Neural cell (in vitro differentiated cells): ENCODE data around the gene ATP6V0A4. TPM values are rescaled to one million over a fixed set of nuclear protein-coding genes. Genes with fewer than 3 reads are reported as not detected.

ENCODE experiments used
- H2AFZ ChIP-seq: fragments of 200-600, 300-800 bp; sonication (generic), shearing (Covaris generic); 2 replicates; pipeline ENCODE4 v1.6.0; 2014; ENCODE audit warnings: low read depth, mild to moderate bottlenecking, antibody characterized with exemption, low read length, moderate library complexity
- H3F3A ChIP-seq: fragments of 200-600 bp; shearing (Covaris generic); 2 replicates; pipeline ENCODE4 v1.6.1; 2016; ENCODE audit warnings: mild to moderate bottlenecking, moderate library complexity, mixed read lengths, antibody characterized with exemption, low read length; ENCODE audit not compliant: insufficient read depth, poor library complexity, severe bottlenecking
- H3K27ac ChIP-seq: fragments of 200-600, 300-800 bp; sonication (generic), shearing (Covaris generic); 2 replicates; pipeline ENCODE4 v1.5.1; 2014; ENCODE audit warnings: mild to moderate bottlenecking, low read length, moderate library complexity
- H3K27me3 ChIP-seq: fragments of 300-800, 200-600 bp; sonication (generic), shearing (Covaris generic); 2 replicates; pipeline ENCODE4 v1.6.0; 2014; ENCODE audit warnings: mild to moderate bottlenecking, low read depth, low read length, moderate library complexity; ENCODE audit not compliant: insufficient read depth
- H3K36me3 ChIP-seq: fragments of 300-800, 200-600 bp; sonication (generic), shearing (Covaris generic); 2 replicates; pipeline ENCODE4 v1.5.1; 2014; ENCODE audit warnings: mild to moderate bottlenecking, antibody characterized with exemption, low read length, moderate library complexity; ENCODE audit not compliant: insufficient read depth
- H3K4me2 ChIP-seq: fragments of 300-800, 200-600 bp; sonication (generic), shearing (Covaris generic); 2 replicates; pipeline ENCODE4 v1.6.0; 2014; ENCODE audit warnings: mild to moderate bottlenecking, low read length
- H3K4me3 ChIP-seq: fragments of 300-800, 200-600 bp; sonication (generic), shearing (Covaris generic); 2 replicates; pipeline ENCODE4 v1.5.1; 2014; ENCODE audit warnings: mild to moderate bottlenecking, low read length, moderate library complexity
- H3K79me2 ChIP-seq: fragments of 200-600 bp; shearing (Covaris generic); replicated peaks from 2 replicates; pipeline ENCODE4 v1.6.0; 2014; ENCODE audit warnings: mild to moderate bottlenecking, low read length, moderate library complexity; ENCODE audit not compliant: insufficient read depth
- H3K9ac ChIP-seq: fragments of 300-800, 200-600 bp; sonication (generic), shearing (Covaris generic); 2 replicates; pipeline ENCODE4 v1.6.1; 2016; ENCODE audit warnings: mild to moderate bottlenecking, low read length, mixed read lengths
- H3K9me2 ChIP-seq: fragments of 200-600 bp; shearing (Covaris generic); 2 replicates; pipeline ENCODE4 v1.6.1; 2016; ENCODE audit warnings: mild to moderate bottlenecking, low read length, mixed read lengths; ENCODE audit not compliant: insufficient read depth
- H3K9me3 ChIP-seq: fragments of 200-600, 300-800 bp; sonication (generic), shearing (Covaris generic); 2 replicates; pipeline ENCODE4 v1.6.1; 2016; ENCODE audit warnings: mild to moderate bottlenecking, mixed run types, low read length, moderate library complexity, mixed read lengths
- H4K20me1 ChIP-seq: fragments of 200-600 bp; shearing (Covaris generic); 2 replicates; pipeline ENCODE4 v1.6.1; 2016; ENCODE audit warnings: mild to moderate bottlenecking, mixed run types; ENCODE audit not compliant: insufficient read depth
- EP300 ChIP-seq: fragments of 450-650 bp; conservative IDR thresholded peaks from 2 replicates; pipeline ENCODE4 v1.6.1; 2014; ENCODE audit warnings: antibody characterized with exemption, mild to moderate bottlenecking, moderate library complexity; ENCODE audit not compliant: poor library complexity, severe bottlenecking
- EZH2 ChIP-seq: fragments of 200-600, 300-800 bp; shearing (Covaris generic), sonication (generic); IDR thresholded peaks from 2 replicates; pipeline ENCODE4 v1.6.1; 2014; ENCODE audit warnings: antibody characterized with exemption, low read length, borderline replicate concordance, mild to moderate bottlenecking; ENCODE audit not compliant: insufficient read depth, poor library complexity, severe bottlenecking
- MXI1 ChIP-seq: fragments of 450-650 bp; conservative IDR thresholded peaks from 2 replicates; pipeline ENCODE4 v1.6.1; 2014; ENCODE audit warnings: antibody characterized with exemption, mild to moderate bottlenecking; ENCODE audit not compliant: poor library complexity, severe bottlenecking
- POLR2AphosphoS5 ChIP-seq: IDR thresholded peaks from 2 replicates; pipeline ENCODE4 v1.6.1; 2012
- RAD21 ChIP-seq: fragments of 450-650 bp; conservative IDR thresholded peaks from 2 replicates; pipeline ENCODE4 v1.6.1; 2014; ENCODE audit warnings: antibody characterized with exemption, mild to moderate bottlenecking, moderate library complexity
- SMC3 ChIP-seq: fragments of 450-650 bp; conservative IDR thresholded peaks from 2 replicates; pipeline ENCODE4 v1.6.1; 2014; ENCODE audit warnings: antibody characterized with exemption, mild to moderate bottlenecking, moderate library complexity; ENCODE audit not compliant: poor library complexity
- TAF1 ChIP-seq: IDR thresholded peaks from 2 replicates; pipeline ENCODE4 v1.6.1; 2012; ENCODE audit warnings: low read depth
- polyA plus RNA-seq: library from polyadenylated mRNA; depleted of rRNA; stranded (reverse); fragments of >200 nt; gene quantifications from 2 replicates; pipeline ENCODE4 v1.2.3, GENCODE V29; 2014
- TF ChIP-seq, protein P1 (sequence below): fragments of 450-650 bp; IDR thresholded peaks from 2 replicates; pipeline ENCODE4 v1.5.1; 2014; ENCODE audit warnings: antibody characterized with exemption, mild to moderate bottlenecking, moderate library complexity; ENCODE audit not compliant: poor library complexity, severe bottlenecking
- TF ChIP-seq, protein P2 (sequence below): IDR thresholded peaks from 2 replicates; pipeline ENCODE4 v1.6.1; 2012; ENCODE audit warnings: borderline replicate concordance

The ATP6V0A4 gene
- polyA plus RNA-seq, 1 donor from 2014 or later: 0.81 TPM

DNA sequence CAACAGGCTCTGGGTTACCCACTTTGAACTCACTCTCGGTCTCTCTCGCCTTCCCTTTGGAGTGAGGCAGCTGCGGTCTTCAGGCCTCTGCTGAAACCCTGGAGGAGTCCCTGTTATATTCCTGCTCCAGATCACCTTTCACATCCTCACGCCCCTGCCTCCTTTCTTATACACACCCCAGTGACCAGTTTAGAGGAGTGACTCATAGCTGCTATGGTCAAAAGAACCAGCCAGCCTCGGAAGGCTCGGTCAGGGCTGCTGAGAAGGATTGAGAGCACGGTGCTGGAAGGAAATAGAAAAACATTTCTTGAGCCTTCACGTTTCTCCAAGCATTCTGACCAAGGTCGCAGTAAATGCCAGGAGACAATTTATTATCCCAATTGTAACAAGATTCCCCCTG lies 68.6 kb downstream of the ATP6V0A4 start:
- no peak overlapping the region for H3K4me3 ChIP-seq
- no peak overlapping the region for H3K27ac ChIP-seq
- H4K20me1 ChIP-seq: no peaks in the 10 kb centered on the region
- no peak overlapping the region for H3K9ac ChIP-seq
- H3F3A ChIP-seq: no peaks in the 10 kb centered on the region
- H3K9me3 ChIP-seq: no peaks in the 10 kb centered on the region
- no peaks in the 10 kb centered on the region for H3K27me3 ChIP-seq
- no peaks in the 10 kb centered on the region for H3K36me3 ChIP-seq
- TF ChIP-seq POLR2AphosphoS5 (no peak), TAF1 (no peak)
- TF ChIP-seq, protein P1, sequence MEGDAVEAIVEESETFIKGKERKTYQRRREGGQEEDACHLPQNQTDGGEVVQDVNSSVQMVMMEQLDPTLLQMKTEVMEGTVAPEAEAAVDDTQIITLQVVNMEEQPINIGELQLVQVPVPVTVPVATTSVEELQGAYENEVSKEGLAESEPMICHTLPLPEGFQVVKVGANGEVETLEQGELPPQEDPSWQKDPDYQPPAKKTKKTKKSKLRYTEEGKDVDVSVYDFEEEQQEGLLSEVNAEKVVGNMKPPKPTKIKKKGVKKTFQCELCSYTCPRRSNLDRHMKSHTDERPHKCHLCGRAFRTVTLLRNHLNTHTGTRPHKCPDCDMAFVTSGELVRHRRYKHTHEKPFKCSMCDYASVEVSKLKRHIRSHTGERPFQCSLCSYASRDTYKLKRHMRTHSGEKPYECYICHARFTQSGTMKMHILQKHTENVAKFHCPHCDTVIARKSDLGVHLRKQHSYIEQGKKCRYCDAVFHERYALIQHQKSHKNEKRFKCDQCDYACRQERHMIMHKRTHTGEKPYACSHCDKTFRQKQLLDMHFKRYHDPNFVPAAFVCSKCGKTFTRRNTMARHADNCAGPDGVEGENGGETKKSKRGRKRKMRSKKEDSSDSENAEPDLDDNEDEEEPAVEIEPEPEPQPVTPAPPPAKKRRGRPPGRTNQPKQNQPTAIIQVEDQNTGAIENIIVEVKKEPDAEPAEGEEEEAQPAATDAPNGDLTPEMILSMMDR: no peak
- H2AFZ ChIP-seq: no peak overlapping the region
- no peak overlapping the region for H3K4me2 ChIP-seq
- no peaks in the 10 kb centered on the region for H3K79me2 ChIP-seq
- H3K9me2 ChIP-seq: no peaks in the 10 kb centered on the region

- Histone ChIP-seq H3K9me2 (no peaks in the 10 kb centered on the region), H3K9ac (no peak overlapping the region), H3K4me3 (no peak overlapping the region), H3K79me2 (no peaks in the 10 kb centered on the region), H3K9me3 (no peaks in the 10 kb centered on the region), H3K27me3 (no peaks in the 10 kb centered on the region), H3K4me2 (no peak overlapping the region), H3K36me3 (no peaks in the 10 kb centered on the region), H3F3A (no peaks in the 10 kb centered on the region), H2AFZ (no peak overlapping the region), H4K20me1 (no peaks in the 10 kb centered on the region), H3K27ac (no peak overlapping the region)
- TF ChIP-seq POLR2AphosphoS5 (no peak), EZH2 (no peak), EP300 (no peak), RAD21 (no peak), MXI1 (no peak), SMC3 (no peak), TAF1 (no peak)
- TF ChIP-seq, protein P2, sequence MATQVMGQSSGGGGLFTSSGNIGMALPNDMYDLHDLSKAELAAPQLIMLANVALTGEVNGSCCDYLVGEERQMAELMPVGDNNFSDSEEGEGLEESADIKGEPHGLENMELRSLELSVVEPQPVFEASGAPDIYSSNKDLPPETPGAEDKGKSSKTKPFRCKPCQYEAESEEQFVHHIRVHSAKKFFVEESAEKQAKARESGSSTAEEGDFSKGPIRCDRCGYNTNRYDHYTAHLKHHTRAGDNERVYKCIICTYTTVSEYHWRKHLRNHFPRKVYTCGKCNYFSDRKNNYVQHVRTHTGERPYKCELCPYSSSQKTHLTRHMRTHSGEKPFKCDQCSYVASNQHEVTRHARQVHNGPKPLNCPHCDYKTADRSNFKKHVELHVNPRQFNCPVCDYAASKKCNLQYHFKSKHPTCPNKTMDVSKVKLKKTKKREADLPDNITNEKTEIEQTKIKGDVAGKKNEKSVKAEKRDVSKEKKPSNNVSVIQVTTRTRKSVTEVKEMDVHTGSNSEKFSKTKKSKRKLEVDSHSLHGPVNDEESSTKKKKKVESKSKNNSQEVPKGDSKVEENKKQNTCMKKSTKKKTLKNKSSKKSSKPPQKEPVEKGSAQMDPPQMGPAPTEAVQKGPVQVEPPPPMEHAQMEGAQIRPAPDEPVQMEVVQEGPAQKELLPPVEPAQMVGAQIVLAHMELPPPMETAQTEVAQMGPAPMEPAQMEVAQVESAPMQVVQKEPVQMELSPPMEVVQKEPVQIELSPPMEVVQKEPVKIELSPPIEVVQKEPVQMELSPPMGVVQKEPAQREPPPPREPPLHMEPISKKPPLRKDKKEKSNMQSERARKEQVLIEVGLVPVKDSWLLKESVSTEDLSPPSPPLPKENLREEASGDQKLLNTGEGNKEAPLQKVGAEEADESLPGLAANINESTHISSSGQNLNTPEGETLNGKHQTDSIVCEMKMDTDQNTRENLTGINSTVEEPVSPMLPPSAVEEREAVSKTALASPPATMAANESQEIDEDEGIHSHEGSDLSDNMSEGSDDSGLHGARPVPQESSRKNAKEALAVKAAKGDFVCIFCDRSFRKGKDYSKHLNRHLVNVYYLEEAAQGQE: no peak
- TF ChIP-seq, protein P1: no peak
Observed at GRCh38 chr7:138727336-138728099, 70.5 kb downstream of the ATP6V0A4 start.
